Activated T-cell treated with anti-CD3 and anti-CD28 coated beads, Interleukin-2, amount 50 U/mL, for 48 hours (primary cell): ENCODE results near the gene RAB6C.
"Not testable (repeated sequence)": the region's sequence is repeated elsewhere in the genome, so short reads cannot be mapped to it uniquely, and the experiment has no call there.

Experiments used
- DNase-seq, 2 experiments: peaks; one replicate each; pipeline ENCODE4 v3.0.0-alpha.2; 2020

RAB6C gene

DNA sequence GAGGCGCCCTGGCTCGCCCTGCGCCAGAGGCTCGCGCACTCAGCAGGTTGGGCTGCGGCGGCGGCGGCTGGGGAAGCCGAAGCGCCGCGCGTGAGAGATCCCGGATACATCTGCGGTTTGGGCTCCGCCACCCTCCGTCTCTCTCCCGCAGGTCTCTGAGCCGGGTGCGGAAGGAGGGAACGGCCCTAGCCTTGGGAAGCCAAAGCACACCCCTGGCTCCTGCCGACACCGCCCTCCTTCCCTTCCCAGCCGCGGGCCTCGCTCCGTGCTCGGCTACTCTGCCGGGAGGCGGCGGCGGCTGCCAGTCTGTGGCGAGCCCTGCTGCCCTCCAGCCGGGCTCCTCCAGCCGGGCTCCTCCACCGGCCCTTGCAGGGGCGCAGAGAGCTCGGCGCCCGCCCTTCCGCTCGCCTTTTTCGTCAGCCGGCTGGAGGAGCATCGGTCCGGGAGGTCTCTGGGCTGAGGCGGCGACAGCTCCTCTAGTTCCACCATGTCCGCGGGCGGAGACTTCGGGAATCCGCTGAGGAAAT lies at the start of gene RAB6C:
RAB6C (plus strand) TSS at position 38 of the 527 bp plus-strand sequence; CDS start at position 488, 450 bp downstream.
- DNase-seq, result peak; percentile 17 to 18

DNA sequence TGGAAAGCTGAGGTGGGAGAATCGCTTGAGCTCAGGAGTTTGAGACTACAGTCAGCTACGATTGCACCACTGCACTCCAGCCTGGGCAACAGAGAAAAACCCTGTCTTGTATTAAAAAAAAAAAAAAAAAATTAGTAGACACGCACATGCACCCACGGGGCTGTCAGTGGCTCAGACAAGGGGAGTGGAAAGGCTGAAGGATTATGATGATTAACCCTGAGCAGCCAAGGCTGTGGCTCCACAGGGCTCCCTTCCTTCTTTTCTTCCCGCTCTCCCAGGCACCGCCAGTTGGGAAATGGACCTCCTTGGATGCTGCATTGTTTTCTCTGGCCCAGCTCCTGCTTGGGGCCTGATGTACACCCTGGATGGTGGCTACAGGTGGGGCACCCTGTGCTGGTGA lies 49.0 kb upstream of the RAB6C start:
- no peak for DNase-seq

DNA sequence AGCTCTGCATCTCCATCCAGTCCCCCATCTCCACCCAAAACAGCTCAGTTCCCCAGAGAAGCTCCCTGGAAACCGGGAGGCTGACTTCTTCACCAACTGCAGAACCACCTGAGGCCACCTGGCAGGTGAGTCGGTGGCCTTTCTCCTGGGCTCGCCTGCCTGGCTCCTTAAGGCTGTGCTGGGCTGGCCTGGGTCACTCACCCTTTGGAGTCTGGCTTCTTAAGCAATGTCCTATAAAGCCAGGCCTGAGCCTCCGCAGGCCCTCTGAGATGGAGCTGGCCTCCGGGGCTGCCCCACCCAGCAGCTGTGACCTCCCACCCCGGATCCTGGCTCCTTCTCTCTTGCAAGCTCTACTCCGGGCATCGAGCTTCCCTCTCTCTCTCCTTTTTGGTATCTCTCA lies 46.1 kb upstream of the RAB6C start:
- not testable (repeated sequence) for DNase-seq

DNA sequence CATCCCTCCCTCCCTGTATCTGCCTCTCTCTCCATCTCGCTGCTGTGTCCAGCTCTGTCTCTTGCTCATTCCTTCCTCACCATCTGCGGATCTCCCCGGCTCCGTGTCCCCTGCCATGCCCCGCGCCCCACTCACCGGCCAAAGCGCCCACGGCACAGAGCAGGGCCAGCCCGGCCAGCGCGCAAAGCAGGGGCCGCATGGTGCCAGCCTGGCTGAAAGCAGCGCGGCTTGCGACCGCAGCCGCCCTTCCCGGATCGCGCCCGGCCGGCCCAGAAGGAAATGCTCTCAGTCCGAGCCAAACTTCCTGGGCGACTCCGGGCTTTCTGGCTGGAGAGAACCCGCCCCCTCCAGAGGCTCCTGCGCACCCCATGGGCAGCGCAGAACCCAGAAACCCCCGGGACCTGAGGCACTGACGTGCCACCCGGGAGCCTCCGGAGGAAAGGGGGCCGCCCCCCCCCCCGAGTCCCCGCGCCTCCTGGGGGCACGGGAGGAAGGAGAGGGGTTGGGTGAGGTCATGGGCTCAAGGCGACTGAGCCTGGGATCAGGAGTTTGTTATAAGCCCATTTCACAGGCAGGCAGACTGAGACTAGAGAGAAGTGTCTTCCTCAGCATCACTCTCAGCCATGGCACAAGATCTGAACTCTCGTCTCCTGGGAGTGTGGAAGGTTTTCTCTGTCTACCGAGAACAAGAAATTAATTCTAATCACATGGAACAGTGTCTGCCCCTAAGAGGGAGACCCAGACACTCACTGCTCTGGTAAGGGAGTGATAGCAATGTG lies 45.2 kb upstream of the RAB6C start:
- DNase-seq, result no peak

DNA sequence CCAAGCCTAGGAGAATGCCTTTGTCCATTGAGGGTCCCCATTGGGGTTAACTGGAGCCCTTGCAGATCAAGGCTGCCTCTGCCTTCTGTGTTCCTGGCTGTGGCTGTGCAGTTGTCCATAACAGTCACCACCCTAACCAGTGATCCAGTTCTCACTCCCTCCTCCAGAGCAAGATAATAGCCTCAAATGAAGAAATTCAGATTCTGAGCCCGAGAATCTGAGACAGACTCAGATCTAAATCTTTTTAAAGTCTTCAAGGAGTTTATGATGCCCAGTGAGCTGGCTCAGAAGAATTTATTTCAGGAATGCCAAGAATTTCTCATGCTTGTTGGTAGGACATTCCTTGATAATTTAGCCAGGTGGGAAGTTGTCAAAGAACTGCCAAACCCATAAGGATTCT lies 44.3 kb upstream of the RAB6C start:
- no peak for DNase-seq

DNA sequence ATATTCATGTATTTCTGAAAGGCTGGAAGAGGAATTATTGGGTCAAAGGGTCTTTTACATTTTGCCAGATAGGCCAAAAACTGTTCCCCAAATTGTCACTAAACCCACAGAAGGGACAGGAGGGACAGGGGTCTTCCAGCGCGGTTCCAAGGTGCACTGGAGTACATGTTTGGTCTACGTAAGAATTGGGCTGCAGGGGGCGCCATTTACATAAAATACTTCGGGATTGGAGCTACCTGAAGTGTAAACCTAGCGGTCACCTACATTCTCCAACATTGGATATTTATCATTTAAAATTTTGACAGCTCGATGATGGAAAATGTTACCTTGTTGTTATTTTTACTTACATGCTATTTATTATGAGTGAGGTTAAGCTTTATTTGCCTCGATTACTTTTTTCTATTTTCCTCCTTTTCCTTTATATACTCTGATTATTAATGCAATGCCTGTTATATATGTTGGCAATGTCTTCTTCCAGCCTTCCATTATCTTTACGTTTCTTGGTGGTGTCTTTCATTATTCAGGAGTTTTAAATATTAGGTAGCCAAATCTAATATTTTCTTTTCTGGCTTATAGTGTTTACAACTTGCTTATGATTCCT lies 43.0 kb upstream of the RAB6C start:
- peak; percentile 69 to 72 for DNase-seq

DNA sequence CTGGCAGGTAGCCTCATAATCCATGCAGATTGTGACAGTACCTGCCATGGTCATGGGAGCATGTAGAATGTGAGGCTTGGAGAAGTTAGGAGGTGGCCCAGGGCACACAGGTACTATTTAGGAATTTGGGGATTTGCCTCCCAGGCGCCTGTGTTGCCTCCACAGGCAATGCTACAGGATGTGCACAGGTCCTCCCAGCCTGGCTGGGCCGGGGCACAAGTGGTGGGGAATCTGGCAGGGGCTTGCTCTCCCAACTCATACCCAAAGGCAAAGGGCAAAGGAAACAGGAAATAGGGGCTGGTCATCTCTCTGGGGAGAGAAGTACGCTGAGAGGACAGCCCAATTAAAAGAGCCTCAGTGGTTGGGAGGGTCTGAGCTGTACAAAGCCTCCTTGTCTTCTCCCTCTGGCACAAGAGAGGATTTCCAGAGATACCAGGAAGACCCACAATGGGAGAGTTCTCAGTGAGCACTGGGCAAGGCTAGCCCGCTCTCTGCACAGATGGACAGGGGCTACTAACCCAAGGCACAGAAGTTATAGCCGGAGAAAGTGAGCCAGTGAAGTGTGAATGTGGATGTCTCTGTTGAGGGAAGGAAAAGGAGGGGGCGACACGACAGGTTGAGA lies 40.5 kb upstream of the RAB6C start:
- DNase-seq, result not testable (repeated sequence)

DNA sequence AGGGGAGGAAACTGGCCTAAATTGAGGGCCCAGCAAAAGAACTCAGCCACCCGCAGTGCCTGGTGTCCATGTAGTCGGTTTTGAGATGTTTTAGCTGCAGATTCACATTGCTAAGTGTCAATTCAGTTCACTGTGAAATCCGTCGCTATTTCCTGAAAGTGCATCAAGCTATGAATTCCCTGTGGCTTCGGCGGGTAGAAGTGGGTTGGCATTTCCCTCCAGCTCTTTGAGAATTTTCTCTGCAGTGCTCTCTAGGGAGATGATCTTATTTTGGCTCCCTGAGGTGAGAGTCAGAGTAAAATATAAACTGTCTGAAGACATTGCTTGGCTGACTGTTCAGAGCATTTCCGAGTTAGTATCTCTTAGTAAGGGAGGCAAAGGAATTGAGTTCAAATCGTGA lies 36.0 kb upstream of the RAB6C start:
- DNase-seq, result not testable (repeated sequence)

DNA sequence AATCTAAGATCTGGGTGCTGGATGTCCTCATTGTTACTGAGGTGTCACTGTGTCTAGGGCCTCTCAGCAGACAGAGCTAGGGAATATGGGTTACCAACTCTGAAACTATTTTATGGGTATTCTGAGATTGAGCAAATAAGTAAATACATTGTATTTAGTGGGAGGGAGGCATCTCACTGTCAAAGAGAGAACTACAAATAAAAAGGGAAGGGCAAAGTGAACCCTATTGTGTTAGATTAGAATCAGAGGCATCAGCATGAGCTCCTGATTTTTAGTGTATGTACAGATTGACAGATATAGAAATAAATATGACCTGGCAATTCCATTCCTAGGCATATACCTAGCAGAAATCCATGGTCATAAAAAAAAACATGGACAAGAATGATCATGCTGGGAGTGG lies 33.9 kb upstream of the RAB6C start:
- DNase-seq, result no peak

DNA sequence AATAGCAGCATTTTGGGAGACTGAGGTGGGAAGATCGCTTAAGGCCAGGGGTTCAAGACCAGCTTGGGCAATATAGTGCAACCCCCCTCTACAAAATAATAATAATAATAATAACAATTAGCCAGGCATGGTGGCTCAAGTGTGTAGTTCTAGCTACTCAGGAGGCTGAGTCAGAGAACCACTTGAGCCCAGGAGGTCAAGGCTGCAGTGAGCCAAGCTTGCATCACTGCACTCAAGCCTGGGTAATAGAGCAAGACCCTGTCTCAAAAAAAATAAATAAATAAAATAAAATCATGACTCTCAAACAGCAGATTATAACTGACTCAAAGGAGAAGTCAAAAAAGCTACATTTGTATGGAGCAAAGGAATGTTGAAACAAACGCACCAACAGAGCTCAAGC lies 31.8 kb upstream of the RAB6C start:
- not testable (repeated sequence) for DNase-seq

DNA sequence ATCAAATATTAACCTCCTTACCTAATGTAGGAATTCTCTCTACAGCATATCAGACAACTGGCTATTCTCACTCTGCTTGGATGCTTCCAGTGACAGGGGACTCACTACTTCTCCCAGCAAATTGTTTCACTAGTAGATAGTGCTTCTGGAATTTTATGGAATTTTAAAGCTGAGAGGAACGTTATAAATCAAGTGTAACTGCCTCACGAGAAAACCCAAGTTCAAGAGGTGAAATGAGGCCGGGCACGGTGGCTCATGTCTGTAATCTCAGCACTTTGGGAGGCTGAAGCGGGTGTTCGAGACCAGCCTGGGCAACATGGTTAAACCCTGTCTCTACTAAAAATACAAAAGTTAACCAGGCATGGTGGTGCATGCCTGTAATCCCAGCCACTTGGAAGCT lies 23.3 kb upstream of the RAB6C start:
- not testable (repeated sequence) for DNase-seq

DNA sequence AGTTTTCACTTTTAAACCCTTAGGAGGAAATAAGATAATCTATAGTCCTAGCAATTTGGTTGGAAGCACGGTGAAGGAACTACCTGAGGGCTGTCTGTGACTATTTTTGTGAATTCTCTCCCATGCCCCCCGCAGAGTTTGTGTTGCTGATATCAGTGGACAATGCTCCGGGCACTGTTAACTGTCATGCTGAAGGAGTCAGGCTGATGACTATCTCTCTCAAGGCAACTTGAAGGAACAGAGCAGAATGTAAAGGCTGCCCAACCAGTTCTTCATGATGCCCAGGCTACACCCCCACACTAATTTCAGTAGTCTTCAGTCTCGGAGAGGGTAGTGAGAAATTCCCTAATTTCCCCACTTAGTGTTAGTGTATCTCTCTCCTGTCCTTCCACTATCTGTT lies 21.6 kb upstream of the RAB6C start:
- DNase-seq, result no peak

DNA sequence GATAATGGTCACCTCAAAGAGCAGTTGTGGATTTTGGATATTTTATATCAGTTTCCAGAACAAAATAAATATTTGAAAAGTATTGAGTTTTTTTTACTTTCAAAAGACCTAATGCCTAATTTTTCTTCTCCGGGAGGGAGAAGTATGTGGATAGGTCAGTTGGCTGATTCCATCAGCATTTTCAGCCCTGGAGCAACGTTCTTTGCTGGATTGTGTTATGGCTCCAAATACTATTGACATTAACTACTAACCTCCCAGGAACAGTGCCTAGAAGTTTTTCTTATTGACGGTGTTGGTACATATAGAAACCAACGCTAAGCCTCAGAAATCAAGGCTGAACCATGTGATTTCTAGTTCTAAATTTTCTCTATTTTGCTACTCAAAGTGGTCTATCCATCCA lies 20.7 kb upstream of the RAB6C start:
- DNase-seq, result not testable (repeated sequence)

DNA sequence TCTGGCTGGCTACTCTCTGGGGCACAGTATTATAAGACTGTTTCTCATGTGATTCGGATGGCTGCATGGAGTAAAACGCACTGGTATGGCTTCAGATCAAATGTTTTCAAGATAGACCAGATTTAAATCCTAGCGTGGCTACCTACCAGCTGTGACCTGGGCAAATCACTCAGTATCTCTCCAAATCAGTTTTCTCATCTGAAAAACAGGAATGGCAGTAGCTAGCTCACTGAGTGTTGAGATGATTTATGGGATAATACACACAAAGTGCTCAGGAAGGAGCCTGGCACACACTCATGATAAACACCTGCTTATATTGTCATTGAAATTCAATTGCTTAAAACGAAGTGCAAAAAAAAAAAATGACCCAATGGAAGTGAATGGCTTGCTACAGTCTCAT lies 10.9 kb upstream of the RAB6C start:
- not testable (repeated sequence) for DNase-seq

DNA sequence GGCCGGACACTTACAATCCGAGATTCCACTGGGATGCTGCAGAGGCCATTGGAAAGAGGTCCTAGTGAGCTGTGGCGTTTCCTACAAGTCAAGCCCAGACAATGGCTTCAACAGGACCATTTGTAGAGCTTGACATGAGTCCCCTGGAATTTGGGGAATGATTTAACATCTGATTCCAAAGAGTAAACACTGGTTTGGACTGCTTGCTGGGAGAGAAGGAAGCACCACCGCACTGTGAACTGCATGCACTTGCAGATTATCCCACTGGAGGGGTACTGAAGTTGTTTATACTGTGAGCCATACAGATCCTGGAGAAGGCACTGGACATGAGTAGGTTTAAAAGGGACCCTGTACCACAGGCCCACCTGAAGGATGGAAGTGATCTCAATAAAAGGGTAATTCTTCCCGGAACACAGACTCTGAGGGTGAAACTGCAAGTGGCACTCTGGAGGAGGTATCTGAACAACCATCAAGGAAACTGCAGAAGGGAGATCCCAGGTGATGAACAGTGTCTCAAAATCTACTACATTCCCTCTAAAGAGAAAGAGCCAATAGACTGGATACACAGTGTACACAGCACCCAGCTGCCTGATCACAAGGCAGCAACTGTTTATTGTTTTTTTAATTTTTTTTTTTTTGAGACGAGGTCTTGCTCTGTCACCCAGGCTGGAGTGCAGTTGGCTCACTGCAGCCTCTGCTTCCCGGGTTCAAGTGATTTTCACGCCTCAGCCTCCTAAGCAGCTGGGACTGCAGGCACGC lies 4.3 kb upstream of the RAB6C start:
- no peak for DNase-seq

DNA sequence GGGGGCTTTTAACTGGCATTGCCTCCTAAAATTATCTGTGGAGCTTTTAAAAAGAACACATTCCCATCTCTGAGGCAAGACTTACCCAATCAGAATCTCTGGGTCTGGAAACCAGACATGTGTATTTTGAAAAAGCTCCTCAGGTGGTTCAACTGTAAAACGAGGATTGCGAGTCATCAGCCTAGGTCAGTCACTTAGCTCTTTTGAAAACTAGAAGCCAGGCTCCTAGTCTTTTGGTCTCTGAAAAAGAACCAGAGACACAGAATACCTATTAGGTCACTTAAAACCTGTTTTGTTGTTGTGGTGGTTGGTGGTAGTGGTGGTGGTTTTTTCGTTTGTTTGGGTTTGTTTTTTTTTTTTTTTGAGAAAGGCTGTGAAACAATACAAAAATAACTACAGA lies 2.5 kb upstream of the RAB6C start:
- DNase-seq, result not testable (repeated sequence)

DNA sequence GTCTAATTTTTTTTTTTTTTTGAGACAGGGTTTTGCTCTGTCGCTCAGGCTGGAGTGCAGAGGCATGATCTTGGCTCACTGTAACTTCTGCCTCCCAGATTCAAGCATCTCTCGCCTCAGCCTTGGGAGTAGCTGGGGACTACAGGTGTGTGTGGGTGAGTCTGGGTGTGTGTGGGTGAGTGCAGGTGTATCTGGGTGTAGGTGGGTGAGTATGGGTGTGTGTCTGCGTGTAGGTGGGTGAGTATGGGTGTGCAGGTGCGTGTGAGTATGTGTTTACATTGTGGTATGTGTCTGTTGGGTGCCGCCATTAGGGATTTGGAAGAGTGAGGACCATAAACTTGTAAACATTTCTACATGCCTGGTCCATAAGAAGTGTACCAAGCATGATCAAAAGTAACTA lies 1.5 kb upstream of the RAB6C start:
- DNase-seq, result no peak

DNA sequence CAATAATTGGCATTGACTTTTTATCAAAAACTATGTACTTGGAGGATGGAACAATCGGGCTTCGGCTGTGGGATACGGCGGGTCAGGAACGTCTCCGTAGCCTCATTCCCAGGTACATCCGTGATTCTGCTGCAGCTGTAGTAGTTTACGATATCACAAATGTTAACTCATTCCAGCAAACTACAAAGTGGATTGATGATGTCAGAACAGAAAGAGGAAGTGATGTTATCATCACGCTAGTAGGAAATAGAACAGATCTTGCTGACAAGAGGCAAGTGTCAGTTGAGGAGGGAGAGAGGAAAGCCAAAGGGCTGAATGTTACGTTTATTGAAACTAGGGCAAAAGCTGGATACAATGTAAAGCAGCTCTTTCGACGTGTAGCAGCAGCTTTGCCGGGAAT lies 780 bp downstream of the RAB6C start:
- not testable (repeated sequence) for DNase-seq

DNA sequence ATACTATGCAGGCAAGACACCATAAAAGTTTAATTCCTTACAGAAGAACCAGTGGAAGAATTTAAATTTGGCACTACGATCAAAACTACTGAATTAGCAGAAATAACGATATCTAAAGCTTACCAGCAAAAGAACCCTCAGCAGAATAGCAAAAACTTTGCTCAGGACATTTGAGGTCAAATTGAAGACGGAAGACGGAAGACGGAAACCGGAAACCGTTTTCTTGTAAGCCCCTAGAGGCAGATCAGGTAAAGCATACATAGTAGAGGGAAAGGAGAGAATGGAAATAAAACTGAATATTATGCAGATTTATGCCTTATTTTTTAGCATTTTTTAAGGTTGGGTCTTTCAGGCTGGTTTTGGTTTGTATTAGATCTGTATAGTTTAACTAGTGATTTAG lies 2.2 kb downstream of the RAB6C start:
- not testable (repeated sequence) for DNase-seq

DNA sequence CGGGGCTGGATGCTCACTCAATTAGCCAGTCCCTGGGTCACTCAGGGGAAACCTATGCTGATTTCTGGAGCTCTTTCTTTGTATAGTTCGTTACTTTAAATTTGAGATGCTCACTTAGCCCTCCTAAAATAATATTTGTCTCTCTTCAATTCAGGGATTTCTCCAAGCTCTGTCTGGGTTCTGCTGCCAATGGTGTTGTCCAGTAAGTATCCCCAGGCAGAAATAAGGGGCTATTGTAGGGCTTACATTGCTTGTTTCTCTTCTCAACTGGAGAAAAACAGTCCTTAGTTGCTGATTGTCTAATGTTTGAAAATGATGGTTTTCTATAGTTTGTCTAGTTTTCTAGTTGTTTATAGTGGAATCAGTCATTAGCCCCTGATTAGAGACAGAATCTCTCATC lies 5.0 kb downstream of the RAB6C start:
- no peak for DNase-seq

DNA sequence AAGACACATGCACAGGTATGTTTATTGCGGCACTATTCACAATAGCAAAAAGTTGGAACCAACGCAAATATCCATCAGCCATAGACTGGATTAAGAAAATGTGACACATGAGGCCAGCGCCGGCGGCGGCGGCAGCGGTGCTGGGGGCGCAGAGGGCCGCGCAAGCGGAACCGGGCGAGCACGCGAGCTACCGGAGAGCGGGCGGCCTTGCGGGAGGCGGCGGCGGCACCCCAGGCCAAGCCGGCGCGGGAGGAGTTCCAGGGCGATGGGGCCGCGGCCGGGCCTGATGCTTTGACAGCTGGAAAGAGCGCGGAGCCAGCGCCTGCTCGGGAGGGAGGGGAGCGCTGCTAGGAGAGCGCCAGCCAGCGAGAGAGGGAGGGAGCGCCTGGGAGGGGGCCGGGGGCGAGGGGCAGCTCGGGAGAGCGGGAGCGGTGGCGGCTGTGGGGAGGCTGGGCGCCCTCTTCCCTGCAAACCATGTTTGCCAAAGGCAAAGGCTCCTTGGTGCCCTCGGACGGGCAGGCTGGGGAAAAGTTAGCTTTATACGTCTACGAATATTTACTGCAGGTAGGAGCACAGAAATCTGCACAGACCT lies 13.0 kb downstream of the RAB6C start:
- DNase-seq, result not testable (repeated sequence)

DNA sequence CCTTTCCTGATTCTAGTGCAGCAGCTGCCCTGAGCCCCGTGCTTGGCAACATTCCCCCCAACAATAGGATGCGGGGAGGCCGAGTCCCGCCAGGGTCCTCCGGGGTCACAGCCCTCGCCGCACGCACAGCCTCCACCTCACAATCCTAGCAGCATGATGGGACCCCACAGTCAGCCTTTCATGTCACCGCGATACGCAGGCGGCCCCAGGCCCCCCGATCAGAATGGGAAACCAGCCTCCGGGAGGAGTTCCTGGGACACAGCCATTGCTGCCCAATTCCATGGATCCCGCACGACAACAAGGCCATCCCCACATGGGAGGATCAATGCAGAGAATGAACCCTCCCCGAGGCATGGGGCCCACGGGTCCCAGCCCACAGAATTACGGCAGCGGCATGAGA lies 13.7 kb downstream of the RAB6C start:
- DNase-seq, result not testable (repeated sequence)
